MV-4-11 (cell line): ENCODE results near the gene SNAPC1.
"Not testable (repeated sequence)": the region's sequence is repeated elsewhere in the genome, so short reads cannot be mapped to it uniquely, and the experiment has no call there.

Experiments used
- DNase-seq: peaks from one replicate; lab custom pipeline; 2025; lab: John Stamatoyannopoulos, UW

SNAPC1 gene

DNA sequence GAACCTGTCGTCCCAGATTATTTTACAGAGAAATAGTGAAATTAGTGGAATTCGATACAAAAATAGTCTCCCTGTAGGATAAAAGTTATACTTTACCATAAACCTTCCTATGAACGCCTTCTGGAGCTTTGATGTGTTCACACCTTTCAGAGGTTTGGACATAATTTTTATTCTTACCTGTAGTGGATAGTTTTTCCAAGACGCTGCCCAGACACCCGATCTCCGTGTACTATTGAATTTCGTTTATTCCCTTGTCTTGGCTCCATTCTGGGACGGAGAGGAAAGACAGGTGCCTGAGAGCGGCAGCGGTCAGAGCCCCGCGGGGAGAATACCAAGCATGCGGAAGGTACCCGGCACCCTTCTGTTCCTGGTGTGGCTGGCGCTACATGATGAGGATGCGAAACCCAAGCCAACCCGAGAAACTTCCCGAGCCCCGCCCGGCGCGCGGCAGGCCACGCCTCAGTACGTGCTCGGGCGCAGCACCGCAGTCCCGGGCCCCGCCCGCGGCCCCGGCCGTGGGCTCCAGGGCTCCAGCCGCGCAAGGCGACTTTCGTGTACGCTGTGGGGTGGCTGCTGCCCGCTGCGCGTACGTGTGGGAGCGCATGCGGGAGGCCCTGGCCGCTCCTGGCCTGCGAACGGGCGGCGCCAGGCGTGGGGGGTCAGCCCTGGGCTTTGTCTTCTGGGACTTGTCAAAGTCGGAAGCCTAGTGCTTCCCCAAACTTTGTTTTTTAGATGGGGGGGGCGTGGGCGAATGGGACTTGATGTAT lies 11.3 kb upstream of the SNAPC1 start:
- peak; percentile 87 for DNase-seq

DNA sequence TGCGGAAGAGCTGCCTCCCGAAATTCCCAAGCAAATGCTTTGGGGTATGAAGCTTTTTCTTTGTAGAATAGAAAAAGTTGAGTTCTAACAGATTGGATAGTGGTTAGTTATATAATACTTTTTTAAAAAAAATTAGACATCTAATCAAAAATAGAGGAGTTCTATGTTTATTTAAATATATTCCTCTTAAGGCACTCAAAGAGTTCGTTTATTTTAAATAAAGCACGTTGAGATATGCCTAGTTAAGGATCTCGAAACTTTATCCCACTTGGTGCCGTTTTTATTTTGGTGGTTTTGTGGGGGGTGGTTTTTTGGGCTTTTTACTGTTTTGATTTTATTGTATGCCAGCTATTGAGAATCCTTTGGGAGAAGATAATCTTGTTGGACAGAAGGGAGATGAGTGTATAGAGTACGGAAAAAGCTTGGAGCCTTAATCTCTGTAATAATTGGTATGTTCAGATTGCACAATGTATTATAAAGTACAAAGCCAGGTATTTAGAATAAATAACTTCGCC lies 10.7 kb upstream of the SNAPC1 start:
- DNase-seq, result no peak

DNA sequence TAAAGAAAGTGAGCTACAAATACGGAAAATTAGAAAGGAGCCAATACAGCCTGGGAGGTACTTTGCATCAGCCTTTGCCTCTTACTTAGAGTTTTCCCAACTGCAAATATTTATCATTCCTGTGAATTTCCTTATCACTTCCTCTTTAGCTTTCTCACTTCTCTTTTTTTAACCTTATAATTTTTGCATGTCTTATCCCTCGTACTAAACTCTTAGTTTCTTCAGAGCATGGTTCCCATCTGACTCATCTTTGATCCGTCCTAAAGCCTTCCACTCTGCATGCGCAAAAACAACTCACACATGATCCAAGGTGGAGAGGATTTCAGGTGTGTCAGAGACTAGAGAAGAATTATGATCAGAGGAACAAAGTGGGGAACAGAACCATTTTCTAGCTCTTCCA lies 9.6 kb upstream of the SNAPC1 start:
- peak; percentile 93 for DNase-seq

DNA sequence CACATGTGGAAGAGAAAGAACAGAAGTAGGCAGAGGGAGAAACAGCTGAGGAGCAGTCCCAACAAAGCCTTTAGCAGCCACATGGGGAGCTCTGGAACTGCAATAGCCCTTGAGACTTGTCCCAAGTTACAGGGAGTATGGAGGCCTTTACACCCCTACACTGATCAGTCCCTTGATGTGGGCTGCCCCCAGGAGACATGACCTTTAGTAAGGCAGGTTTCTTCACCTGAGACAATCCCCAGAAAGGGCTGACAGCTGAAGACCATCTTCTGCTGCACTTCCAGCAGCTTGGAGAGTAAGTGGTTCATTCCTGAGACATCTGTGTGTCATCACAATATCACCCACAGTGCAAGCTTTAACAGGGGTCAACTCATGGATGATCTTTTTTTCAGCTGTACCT lies 8.6 kb upstream of the SNAPC1 start:
- no peak for DNase-seq

DNA sequence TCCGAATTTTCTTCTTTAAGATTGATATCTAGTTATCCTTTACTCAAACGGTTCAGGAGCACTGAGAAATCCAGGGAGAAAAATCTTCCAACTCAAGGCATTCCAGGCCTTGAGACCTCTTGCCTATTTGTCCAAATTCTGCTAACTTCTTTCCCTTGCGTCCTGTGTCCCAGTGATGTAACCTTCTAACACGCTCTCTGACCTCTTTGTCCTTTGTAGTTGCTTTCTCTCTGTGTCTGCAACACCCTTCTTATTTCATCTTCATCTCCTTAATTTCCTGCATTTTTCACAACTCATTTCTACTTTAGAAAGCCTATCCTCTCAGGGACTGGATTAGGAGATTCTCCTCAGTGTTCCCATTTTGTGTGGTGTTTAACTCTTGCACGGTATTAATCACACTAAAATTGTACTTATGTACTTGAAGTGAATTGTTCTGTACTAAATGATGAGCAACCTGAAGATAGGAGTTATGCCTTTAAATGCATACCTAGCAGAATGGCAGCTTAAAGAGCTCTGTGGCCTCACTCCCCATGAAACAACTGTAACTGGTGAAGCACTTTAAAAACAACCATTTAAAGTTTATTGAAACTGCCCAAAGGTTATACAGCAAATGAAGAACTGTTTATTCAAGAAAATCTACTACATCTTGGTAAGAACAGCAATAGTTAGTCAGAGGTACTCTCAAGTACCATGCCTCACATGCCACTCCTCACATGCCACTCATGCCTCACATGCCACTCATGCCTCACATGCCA lies 7.4 kb upstream of the SNAPC1 start:
- no peak for DNase-seq

DNA sequence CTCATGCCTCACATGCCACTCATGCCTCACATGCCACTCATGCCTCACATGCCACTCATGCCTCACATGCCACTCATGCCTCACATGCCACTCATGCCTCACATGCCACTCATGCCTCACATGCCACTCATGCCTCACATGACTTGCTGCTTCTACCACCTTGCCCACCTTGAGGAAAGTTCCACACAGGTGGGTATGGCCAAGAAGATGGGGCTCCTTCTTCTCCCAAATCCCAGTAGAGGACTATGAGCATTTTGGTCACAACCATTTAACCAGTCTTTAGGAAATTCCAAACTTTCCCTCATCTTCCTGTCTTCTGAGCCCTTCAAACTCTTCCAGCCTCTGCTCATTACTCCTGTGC lies 6.9 kb upstream of the SNAPC1 start:
- not testable (repeated sequence) for DNase-seq

DNA sequence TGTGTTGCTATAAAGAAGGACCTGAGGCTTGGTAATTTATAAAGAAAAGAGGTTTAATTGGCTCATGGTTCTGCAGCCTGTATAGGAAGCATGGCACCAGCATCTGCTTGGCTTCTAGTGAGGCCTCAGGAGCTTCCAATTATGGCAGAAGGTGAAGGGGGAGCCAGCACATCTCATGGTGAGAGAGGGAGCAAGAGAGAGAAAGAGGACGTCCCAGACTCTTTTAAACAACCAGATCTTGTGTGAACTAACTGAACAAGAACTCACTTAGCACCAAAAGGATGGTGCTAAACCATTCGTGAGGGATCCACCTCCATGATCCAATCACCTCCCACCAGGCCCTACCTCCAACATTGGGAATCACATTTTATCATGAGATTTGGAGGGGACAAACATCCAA lies 6.1 kb upstream of the SNAPC1 start:
- no peak for DNase-seq

DNA sequence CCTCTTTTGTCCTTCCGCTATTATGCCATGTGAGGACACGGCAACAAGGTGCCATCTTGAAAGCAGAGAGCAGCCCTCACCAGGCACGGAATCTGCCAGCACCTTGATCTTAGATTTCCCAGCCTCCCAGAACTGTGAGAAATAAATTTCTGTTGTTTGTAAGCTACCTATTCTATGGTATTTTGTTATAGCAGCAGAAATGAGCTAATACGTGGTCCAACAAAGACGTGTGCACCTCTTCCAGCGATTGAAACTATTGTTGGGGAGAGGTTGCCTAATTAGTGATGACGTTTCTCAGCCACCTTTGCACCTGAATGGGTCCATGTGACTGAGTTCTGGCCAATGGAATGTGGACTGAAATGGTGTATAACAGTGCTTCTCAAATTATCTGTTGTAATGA lies 2.3 kb upstream of the SNAPC1 start:
- DNase-seq, result no peak

DNA sequence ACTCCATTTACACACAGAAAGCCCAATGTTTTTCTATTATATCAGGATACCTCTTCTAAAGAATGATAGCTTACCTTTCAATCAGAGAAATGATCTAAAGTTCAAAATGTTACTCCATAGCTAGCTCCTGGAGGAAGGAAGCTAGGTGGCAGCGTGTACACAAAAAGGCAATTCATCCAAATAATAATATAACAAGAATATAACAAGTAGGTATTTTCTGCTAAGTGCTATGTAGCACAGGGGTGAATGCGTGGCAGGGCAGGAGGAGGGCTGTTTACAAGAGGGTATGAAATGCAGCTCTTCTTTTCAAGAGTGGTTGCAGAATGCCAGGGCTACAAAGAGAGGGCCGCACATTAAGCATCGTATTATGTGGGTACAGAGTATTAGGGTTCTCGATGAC lies 663 bp upstream of the SNAPC1 start:
- DNase-seq, result no peak

DNA sequence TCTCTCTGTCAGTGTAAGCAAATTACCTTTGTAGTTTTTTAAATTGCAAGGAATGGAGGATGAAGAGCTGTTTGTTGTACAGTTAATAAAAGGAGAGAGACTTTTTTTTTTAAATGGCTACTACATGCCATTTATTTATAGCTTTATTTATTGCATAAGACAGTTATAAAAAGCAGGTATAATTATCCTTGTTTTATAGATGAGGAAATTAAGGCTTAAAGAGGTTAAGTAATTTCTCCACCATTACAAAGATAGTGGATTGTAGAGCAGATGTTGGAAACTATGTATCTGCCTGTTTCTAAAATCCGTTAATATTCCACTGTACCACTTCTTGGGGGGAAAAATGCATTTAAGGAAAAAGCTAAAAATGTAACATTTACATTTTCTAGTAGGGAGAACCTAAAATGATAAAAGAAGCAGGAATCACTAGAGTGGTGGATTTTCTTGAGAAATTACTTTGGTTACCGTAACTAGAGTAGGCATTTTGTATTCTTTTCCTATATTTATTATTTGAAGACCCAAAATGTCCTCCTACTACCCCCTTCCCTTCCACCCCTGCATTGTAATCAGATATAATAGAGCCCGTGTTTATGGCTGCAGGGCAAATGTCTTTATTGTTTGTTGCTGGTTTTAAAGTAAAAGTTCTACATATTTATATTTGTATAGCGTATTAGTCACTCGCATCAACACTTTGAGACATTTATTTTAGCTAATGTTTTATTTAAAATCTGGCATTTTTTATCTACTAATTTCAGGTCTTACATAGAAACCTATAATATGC lies 2.3 kb downstream of the SNAPC1 start:
- no peak for DNase-seq

DNA sequence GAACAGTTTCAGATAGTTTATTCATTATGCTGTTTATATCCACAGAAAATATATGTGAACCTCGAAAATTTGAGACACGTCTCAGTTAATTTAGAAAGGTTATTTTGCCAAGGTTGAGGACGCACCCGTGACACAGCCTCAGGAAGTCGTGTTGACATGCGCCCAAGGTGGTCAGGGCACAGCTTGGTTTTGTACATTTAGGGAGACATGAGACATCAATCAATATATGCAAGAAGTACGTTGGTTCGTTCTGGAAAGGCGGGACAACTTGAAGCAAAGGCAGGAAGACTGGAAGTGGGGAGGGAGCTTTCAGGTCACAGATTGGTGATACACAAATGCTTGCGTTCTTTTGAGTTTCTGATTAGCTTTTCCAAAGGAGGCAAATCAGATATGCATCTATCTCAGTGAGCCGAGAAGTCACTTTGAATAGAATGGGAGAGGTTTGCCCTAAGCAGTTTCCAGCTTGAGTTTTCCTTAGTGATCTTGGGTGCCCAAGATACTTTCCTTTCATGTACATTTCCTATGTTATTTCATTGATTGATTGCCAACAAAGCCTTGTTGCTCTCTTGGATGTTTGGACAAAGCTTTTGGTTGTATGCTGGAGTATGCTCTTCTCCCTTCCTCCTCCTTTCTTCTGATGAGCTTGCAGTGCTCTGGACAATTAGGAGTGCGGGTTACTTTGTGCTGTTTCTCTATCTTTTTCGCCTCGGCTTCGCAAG lies 3.2 kb downstream of the SNAPC1 start:
- DNase-seq, result no peak

DNA sequence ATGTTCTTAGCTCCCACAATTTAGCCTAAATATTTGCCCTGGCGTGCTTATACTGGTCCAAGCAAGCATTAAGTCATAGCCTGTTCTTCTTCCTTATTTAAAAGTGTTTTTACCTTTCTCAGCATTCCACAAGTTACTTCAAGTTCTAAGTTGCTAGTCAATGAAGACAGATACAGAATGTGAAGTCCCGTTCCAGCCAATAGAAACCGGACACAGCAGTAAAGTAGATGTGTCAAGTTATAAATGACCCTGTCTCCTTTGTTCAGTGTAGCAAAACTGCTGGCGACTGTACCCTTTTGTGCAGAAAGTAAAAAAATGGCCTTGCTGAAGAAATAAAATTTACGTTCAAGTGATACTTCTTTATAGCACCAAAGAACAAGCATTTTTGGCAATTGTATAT lies 3.9 kb downstream of the SNAPC1 start:
- DNase-seq, result no peak

DNA sequence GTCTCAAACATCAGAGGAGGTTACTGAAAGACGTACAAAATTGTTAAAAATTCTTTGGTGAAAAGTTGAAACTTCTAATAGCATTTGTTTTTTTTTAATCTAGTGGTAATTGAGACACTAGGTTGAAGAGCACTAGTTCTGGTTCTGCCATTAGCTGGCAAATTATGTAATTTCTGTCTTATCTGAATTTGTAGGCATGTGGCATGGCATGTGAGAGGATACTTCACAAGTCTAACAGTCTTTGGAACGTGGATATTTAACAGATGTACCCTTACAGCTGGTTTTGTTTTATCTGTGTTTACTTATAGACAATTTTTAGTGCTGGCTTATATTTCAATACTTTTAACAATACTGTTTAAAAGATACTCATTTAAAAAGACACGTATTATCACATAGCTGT lies 6.0 kb downstream of the SNAPC1 start:
- DNase-seq, result no peak

DNA sequence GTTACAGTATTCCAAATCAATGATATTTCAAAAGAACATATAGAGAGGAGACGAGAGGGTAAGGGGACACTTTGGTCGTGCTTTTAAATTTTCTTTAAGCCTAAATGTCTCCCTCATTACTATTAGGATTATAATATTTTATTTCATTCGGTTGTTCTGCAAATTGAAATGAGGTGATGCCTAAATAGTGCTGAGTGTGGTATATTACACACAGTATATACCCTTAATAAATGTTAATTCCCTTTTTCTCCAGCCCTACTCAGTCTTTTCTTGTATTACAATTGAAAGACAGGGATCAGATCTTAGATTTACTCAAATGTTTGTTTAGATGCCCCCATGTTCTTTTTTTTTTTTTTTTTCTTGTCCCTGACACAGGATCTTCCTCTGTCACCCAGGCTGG lies 7.7 kb downstream of the SNAPC1 start:
- no peak for DNase-seq

DNA sequence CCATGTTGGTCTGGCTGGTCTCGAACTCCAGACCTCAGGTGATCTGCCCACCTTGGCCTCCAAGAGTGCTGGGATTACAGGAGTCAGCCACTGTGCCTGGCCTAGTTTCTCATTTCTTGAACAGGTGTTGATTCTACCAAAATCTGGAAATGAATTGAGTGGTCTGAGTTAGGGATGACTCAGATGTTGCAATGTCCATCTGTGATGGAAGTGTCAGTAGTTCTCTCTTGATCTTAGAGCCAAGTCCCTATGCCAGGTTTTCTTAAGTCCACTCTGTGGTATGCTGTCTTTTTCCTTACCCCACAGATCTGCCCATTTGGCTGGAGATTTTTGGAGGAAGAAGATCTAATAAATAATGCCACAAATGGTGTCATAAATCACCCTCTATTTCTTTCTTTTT lies 12.6 kb downstream of the SNAPC1 start:
- no peak for DNase-seq

DNA sequence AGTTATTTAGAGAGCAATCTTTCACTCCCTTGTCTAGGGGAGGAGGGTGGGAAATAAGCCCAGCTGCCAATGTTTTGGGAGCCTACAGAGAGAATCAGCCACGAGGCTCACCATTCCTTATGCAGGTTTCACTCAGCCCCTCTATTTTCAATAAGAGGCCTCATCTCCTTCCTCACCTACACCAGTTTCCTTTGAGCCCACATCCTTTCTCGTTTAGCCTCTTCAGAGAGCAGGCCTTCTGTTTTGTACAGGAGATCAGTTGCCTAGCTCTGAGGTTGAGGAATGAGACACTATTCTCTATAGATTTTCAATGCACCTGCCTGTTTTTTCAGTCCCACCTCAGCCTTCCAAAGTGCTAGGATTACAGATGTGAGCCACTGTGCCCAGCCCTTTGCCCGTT lies 17.9 kb downstream of the SNAPC1 start:
- no peak for DNase-seq

DNA sequence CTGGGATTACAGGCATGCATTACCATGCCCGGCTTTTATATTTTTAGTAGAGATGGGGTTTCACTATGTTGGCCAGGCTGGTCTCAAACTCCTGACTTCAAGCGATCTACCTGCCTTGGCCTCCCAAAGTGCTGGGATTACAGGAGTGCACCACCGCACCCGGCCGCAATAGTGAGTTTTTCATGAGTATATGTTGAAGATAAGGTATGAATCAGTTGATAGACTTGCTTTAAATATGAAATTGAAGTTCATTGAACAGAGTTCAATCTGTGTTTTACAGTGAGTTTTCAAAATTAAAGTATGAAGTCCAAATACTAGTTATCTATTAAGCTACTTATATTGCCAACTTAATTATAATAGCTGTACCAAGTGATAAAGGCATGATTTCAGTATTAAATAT lies 35.1 kb downstream of the SNAPC1 start:
- DNase-seq, result no peak

DNA sequence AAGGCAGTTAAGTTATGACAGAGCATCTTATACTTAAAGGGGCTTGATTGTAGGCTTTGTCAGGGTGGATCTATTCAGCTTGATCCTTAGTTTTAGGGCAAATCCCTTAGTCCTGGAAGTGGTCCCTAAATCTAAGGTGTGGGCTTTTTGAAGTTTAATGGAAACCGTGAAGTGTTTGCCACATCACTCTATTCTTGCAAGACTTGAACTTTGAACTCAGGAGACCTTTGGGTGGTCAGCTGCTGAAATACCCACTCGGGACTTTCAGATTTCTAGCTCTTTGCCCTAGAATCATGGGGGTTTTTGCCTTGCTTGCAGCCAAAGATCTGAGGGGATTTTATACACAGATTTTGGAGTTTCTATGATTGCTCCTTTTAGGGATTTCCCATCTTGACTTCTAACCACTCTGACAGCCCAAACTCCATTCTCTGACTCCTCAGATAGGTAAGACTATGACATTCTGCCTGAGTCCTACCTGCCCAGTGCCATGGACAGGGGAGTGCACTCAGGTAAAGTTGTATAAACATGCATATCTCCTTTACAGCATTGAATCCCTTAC lies 39.9 kb downstream of the SNAPC1 start:
- DNase-seq, result no peak

DNA sequence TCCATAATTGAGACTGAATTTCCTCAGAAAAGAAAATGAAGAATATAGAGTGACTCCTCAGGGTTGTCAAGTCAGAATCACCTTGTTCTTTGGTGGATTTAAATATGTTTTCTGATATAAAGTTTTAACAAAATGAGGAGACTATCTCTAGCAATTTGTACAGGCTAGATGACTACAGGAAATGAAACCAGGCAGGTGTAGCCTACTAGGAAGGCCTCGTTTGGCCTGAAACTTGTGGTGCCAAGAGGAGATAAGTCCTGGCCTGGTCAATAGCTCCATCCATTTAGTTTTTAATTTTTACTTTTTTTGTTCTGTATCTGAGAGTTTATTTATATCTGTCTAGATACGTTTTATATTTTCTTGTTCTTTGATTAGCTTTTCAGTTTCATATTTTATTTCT lies 41.5 kb downstream of the SNAPC1 start:
- no peak for DNase-seq

DNA sequence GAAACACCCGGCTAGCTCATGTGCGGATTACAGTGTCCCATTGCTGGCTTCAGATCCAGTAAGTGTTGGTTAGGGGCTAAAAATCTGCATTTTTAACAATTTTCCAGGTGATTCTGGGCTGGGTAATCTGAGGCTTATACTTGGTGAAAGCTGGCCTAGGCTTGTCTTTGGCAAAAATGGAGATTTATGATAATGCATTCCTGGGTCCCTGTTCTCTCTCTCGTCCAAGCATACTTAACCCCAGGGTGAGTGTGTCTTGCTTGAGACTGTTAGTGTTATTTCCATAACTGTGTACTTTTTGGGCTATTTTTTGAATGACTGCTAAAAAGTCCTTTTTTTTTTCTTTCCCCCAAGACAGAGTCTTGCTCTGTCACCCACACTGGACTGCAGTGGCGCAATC lies 43.2 kb downstream of the SNAPC1 start:
- DNase-seq, result no peak

DNA sequence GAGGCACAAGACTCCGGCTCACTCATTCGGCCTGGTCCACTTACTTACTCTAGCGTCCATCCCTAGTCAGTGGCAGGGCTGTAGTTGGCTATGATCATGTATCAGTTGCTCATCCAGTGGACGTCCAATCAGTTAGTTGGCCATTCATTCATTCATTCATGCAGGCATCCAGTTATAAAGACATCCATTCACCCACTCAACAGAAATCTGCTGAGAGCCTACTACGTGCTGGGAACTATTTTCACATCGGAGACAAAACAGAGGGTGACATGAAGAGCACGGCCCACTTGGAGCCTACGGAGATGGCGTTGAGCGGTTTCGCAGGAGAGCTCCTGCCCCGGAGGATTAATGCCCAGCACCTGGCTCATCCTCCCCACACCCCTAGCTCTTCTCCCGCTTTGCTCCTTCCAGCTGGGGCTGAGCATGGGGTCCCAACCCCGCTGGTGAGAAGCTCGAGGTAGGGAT lies 49.7 kb downstream of the SNAPC1 start:
- no peak for DNase-seq
